Heart left ventricle (tissue), 16 donors: ENCODE measurements around the gene ZNF219. TPM values are rescaled to one million over a fixed set of nuclear protein-coding genes. Genes with fewer than 3 reads are reported as not detected.
A peak's percentile ranks its signal among the peaks of the same experiment; 100 is the strongest.

Experiments
- ATAC-seq, 4 donors: fragments of 200-7000 bp; cut with Tn5 transposase; one replicate each; pipeline ENCODE4 v1.9.1; 2020 to 2022; ENCODE audit warnings: moderate library complexity in 4 of 4, mild to moderate bottlenecking in 3 of 4, moderate number of reproducible peaks in 1 of 4
- DNase-seq, 5 donors: peaks; one replicate each; pipeline ENCODE4 v3.0.0-alpha.2; 2020
- H3K27ac ChIP-seq, 12 donors: fragments of 200-600 bp; sonication (generic) in 4 of 12; one replicate each; pipeline versions ENCODE4 v1.5.0 to v1.8.0; 2016 to 2022; ENCODE audit warnings: mild to moderate bottlenecking in 2 of 12
- H3K27me3 ChIP-seq, 9 donors: fragments of 200-600 bp; sonication (generic) in 2 of 9; one replicate each; pipeline versions ENCODE4 v1.5.1 to v1.8.0; 2016 to 2022; ENCODE audit warnings: mild to moderate bottlenecking in 3 of 9
- H3K36me3 ChIP-seq, 9 donors: fragments of 200-600 bp; sonication (generic) in 2 of 9; one replicate each; pipeline versions ENCODE4 v1.5.0 to v1.8.0; 2018 to 2022; ENCODE audit warnings: mild to moderate bottlenecking in 2 of 9
- H3K4me1 ChIP-seq, 12 donors: fragments of 200-600 bp; sonication (generic) in 4 of 12; one replicate each; pipeline versions ENCODE4 v1.5.0 to v1.8.0; 2016 to 2022; ENCODE audit warnings: mild to moderate bottlenecking in 3 of 12
- H3K4me3 ChIP-seq, 12 donors: fragments of 200-600 bp; sonication (generic) in 4 of 12; one replicate each; pipeline versions ENCODE4 v1.5.0 to v1.8.0; 2017 to 2022; ENCODE audit warnings: mild to moderate bottlenecking in 9 of 12, moderate library complexity in 4 of 12
- H3K9me3 ChIP-seq, 12 donors: fragments of 200-600 bp; sonication (generic) in 4 of 12; one replicate each; pipeline versions ENCODE4 v1.5.0 to v1.8.0; 2016 to 2022; ENCODE audit warnings: mild to moderate bottlenecking in 1 of 12
- POLR2A ChIP-seq, 2 donors: fragments of 450-650 bp; IDR thresholded peaks; one replicate each; pipeline ENCODE4 v1.6.1; 2017; ENCODE audit warnings: antibody characterized with exemption in 2 of 2, mild to moderate bottlenecking in 2 of 2, moderate library complexity in 2 of 2
- WGBS, 4 donors: extraction: QIAGEN DNeasy Blood & Tissue Kit in 2 of 4; methylation state at CpG; one replicate each; pipeline versions ENCODE4 v1.1.5 to v1.1.7; 2013 to 2018; 5-methylcytosine and 5-hydroxymethylcytosine counted together
- intact Hi-C, 10 donors: fragments of 100-400 bp; cut with DNase I; formaldehyde crosslinking; loops; one replicate each; pipeline versions ENCODE4 v1.11.1 to v1.14.2; 2022
- polyA plus RNA-seq, 2 donors: library from polyadenylated mRNA; stranded (reverse); fragments of 200-250 nt; gene quantifications; one replicate each; pipeline ENCODE4 v1.2.3, GENCODE V29; 2013
- total RNA-seq, 9 donors: library from RNA; depleted of rRNA in 2 of 9; stranded (reverse); fragments of >200 nt in 2 of 9; fragmentation: NEBNext Ultra II Directional in 3 of 9; extraction: Animal tissue kit (Norgen Biotek cat#: 25700) in 3 of 9; gene quantifications; one replicate each; pipeline versions ENCODE4 v1.1.0 to v1.2.4, GENCODE V29; 2016 to 2023
- TF ChIP-seq, protein P1 (sequence below), 12 donors: fragments of 200-600 bp; sonication (generic) in 4 of 12; IDR thresholded peaks; one replicate each; pipeline versions ENCODE4 v1.5.0 to v1.8.0; 2018 to 2022; ENCODE audit warnings: antibody characterized with exemption in 12 of 12, mild to moderate bottlenecking in 5 of 12
- donor health status: ischemic (EF 13 %, LVEDD 7.1; RV severe dilation, severe dysfunction).
- donor health status: healthy with polysubstance abuse.
- donor health status: DM: no; HTN: yes; CAD: no.
- donor health status: DM: no; HTN: no; CAD: no.
- donor health status: ischemic (EF 25% LVEDD 6.9; RV normal size, moderate dysfunction).
- donor health status: ischemic (EF 25% LVEDD 5.7; RV mildly dilated, moderate dysfunction).
- donor health status: healthy.
- donor health status: DM: yes; HTN: yes; CAD: no.
- donor health status: ischemic (EF 35%, LVEDD 5.7; RV mildly dilated, moderate dysfunction).
- donor health status: nonischemic (EF 11% LVEDD 7.7; RV severe dilation, severe dysfunction).
- donor health status: DM: yes; HTN: yes; CAD: no.
- donor health status: PGD.
- donor health status: ischemic (EF 29% LVEDD 5.4; RV normal size, mild dysfunction).
- donor health status: nonischemic (EF 23%, LVEDD 6.1; RV moderate dilation, normal function).

ZNF219 gene
- total and polyA plus RNA-seq, 11 donors, result 33.9 to 97.9 (median 43.0) TPM

DNA sequence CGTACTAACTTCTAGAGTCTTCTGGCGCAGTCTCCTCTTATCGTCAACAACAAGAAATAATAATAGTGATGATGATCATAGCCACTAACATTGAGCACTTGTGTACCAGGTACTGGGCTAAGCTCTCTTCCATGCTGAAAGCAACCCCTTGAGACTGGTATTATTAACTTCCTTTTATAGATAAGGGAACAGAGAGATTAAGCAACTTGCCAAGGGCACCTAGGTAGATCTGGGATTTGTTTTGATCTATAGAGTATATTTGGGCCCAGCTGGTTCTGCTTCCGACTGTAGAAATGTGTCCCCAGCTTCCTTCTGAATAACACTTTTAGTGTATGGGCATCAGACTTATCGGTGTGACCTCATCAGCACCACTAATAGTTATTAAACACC lies 1.1 kb upstream of the ZNF219 start:
- DNase-seq (no peak), ATAC-seq (no peak)
- H3K36me3 ChIP-seq, result no peaks in the 10 kb centered on the region
- H3K27ac ChIP-seq, result peak overlapping the region in 10 of 12 donors; percentile 66 to 94 (median 88)
- peaks cover 0 to 47% (median 27%) of the 10 kb centered on the region in 12 donors for H3K4me1 ChIP-seq
- no peak for TF ChIP-seq POLR2A (IDR thresholded peaks at IDR 0.05)
- TF ChIP-seq, protein P1, sequence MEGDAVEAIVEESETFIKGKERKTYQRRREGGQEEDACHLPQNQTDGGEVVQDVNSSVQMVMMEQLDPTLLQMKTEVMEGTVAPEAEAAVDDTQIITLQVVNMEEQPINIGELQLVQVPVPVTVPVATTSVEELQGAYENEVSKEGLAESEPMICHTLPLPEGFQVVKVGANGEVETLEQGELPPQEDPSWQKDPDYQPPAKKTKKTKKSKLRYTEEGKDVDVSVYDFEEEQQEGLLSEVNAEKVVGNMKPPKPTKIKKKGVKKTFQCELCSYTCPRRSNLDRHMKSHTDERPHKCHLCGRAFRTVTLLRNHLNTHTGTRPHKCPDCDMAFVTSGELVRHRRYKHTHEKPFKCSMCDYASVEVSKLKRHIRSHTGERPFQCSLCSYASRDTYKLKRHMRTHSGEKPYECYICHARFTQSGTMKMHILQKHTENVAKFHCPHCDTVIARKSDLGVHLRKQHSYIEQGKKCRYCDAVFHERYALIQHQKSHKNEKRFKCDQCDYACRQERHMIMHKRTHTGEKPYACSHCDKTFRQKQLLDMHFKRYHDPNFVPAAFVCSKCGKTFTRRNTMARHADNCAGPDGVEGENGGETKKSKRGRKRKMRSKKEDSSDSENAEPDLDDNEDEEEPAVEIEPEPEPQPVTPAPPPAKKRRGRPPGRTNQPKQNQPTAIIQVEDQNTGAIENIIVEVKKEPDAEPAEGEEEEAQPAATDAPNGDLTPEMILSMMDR (IDR thresholded peaks at IDR 0.05), result no peak
- H3K9me3 ChIP-seq, result no peaks in the 10 kb centered on the region
- peak overlapping the region in 5 of 12 donors; percentile 63 to 86 (median 72) for H3K4me3 ChIP-seq
- 63 to 77% (median 70%) methylated on average over 5 of the region's 5 CpGs for WGBS, 4 donors
- intact Hi-C loops, result loop anchor here in 2 of 10 donors (10.0 kb wide), 1 partner anchor 485 kb away; no protein-coding TSS in a partner anchor
- H3K27me3 ChIP-seq, result no peaks in the 10 kb centered on the region

DNA sequence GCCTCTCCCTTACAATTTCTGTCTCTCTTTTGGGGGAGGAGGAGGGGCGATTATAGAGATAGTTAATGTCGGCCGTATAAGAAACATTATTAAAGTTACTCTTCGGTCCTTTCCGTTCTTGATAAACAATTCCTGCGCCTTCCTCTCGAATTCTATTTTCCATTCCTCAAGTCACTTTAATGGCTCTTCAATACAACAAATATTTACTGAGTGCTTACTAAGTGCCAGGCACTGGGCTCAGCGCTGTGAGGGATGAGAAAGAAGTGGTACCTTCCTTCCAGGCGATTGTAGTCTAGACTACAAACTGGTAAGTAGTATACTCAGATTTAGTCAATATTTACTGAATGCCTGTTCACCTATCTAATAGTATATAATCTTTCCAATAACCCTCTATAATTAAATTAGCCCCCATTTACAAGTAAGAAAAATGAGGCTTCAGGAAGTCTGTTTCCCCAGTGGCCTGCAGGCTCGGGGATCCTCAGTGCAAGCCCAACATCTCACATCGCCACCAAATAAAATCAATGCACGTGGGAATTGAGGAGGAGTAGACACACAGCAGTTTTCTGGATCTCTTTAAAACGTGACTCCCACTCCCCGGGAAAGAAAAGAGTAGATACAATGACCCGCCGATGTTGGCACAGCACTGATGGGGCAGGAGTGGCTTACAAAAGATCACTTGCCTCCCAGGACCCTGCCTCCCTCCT lies 589 bp upstream of the ZNF219 start:
- ATAC-seq (no peak), DNase-seq (no peak)
- H3K4me1 ChIP-seq, result peaks cover 0 to 45% (median 24%) of the 10 kb centered on the region in 12 donors
- no peaks in the 10 kb centered on the region for H3K9me3 ChIP-seq
- TF ChIP-seq POLR2A (IDR thresholded peaks at IDR 0.05), result no peak
- TF ChIP-seq, protein P1 (IDR thresholded peaks at IDR 0.05), result no peak
- H3K36me3 ChIP-seq, result no peaks in the 10 kb centered on the region
- intact Hi-C loops, result loop anchor here in 2 of 10 donors (10.0 kb wide), 1 partner anchor 484 kb away; no protein-coding TSS in a partner anchor
- 8 to 11% (median 8%) methylated on average over 16 of the region's 16 CpGs for WGBS, 4 donors
- peak overlapping the region; percentile 40 to 86 (median 65) for H3K4me3 ChIP-seq
- H3K27me3 ChIP-seq, result no peaks in the 10 kb centered on the region
- H3K27ac ChIP-seq, result peak overlapping the region; percentile 66 to 94 (median 88)

DNA sequence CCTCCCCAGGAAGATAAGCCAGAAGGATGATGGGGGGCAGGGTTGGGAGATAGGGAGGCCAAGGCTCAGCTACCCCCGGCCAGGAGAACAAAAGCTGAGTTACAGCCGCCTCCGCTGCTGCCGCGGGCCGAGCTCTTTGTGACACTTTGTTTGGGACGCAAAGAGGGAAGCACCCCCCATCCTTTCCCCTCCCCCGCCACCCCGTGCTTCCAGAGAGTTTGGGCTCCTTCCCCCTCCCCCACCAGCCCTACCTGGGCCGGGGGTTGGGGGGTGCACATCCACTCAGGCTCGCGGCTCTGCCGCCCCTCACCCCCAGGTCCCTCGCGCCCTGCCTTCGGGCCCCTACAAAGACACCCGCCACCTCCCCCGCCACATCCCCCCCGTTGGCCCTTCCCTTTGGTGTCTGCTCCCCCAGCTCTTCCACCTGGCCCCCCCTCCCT lies 799 bp downstream of the ZNF219 start:
- Histone ChIP-seq H3K4me1 (peaks cover 0 to 42% (median 19%) of the 10 kb centered on the region in 12 donors), H3K4me3 (peak overlapping the region; percentile 10 to 86 (median 65)), H3K9me3 (no peaks in the 10 kb centered on the region), H3K27ac (peak overlapping the region; percentile 57 to 94 (median 80)), H3K27me3 (no peaks in the 10 kb centered on the region), H3K36me3 (peaks cover 0 to 8% (median 5%) of the 10 kb centered on the region in 9 donors)
- 4 to 13% (median 4%) methylated on average over 16 to 19 of the region's 19 CpGs for WGBS, 4 donors
- TF ChIP-seq POLR2A (IDR thresholded peaks at IDR 0.05), result no peak
- TF ChIP-seq, protein P1 (IDR thresholded peaks at IDR 0.05), result no peak
- intact Hi-C loops, result loop anchor here in 2 of 10 donors (10.0 kb wide), 1 partner anchor 483 kb away; no protein-coding TSS in a partner anchor
- ATAC-seq, result peak in 2 of 4 donors; percentile 6 to 21
- no peak for DNase-seq

DNA sequence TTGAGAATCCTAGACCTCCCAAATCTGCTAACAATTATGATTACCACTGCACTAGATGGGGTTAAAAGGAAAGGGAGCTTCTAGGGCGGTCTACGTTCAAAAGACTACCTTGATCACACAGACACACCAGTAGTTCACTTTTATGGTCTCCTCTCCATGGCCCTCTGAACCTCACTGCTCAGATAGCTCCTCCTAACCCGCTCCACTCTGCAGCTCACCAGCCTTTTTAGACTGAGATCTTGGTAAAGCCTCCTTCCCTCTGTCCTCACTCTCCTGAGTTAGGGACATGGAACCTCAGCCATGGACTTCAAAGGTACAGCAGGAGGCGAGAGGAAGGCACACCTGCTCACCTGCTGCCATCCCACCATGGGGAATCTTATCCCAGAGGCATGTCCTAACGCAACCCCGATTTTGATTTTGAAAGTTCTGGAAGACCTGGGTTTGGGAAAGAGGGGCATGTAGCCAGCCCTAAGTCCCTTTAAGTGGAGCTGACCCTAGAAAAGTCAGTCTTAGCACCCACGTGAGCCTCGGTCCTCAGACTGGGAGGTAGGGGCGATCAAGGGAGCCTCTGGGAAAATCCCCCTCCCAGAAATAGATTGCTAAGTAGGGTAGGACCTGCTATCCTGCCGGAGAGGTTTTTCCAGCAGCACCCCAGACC lies 1.3 kb downstream of the ZNF219 start:
- Histone ChIP-seq H3K4me3 (peak overlapping the region in 11 of 12 donors; percentile 40 to 86 (median 66)), H3K27ac (peak overlapping the region; percentile 57 to 94 (median 80)), H3K36me3 (peaks cover 0 to 13% (median 9%) of the 10 kb centered on the region in 9 donors), H3K4me1 (peaks cover 0 to 48% (median 22%) of the 10 kb centered on the region in 12 donors), H3K9me3 (no peaks in the 10 kb centered on the region), H3K27me3 (no peaks in the 10 kb centered on the region)
- intact Hi-C loops, result loop anchor here in 2 of 10 donors (10.0 kb wide), 1 partner anchor 482 kb away; no protein-coding TSS in a partner anchor
- no peak for TF ChIP-seq POLR2A (IDR thresholded peaks at IDR 0.05)
- TF ChIP-seq, protein P1 (IDR thresholded peaks at IDR 0.05), result no peak
- WGBS, 4 donors, result 48 to 57% (median 52%) methylated on average over 7 to 10 of the region's 10 CpGs
- ATAC-seq (no peak), DNase-seq (no peak)
